Middle frontal gyrus (tissue), 1 donor: Measurements from ENCODE around the gene KIR2DL4.
"Not testable (repeated sequence)": the region's sequence is repeated elsewhere in the genome, so short reads cannot be mapped to it uniquely, and the experiment has no call there.

Source experiments
- DNase-seq: peaks from one replicate; pipeline ENCODE4 v3.0.0-alpha.2; 2015; ENCODE audit warnings: low spot score; ENCODE audit errors: extremely low spot score

Gene KIR2DL4

GRCh38 chr19:54804571-54804970 lies 1.2 kb downstream of the KIR2DL4 start:
- no peak for DNase-seq

GRCh38 chr19:54805665-54806515 lies 2.5 kb downstream of the KIR2DL4 start:
- no peak for DNase-seq

GRCh38 chr19:54806516-54806838 lies 3.1 kb downstream of the KIR2DL4 start:
- no peak for DNase-seq

- DNase-seq, result not testable (repeated sequence)
Observed at GRCh38 chr19:54814571-54814970, 11.2 kb downstream of the KIR2DL4 start.

GRCh38 chr19:54816251-54816650 lies 12.8 kb downstream of the KIR2DL4 start, which contains the start of gene KIR3DL1:
TSS of gene KIR3DL1 (plus strand) at chr19:54816468.
- DNase-seq, result not testable (repeated sequence)

GRCh38 chr19:54817670-54818536 lies 14.5 kb downstream of the KIR2DL4 start:
- no peak for DNase-seq

GRCh38 chr19:54824416-54824815 lies 21.0 kb downstream of the KIR2DL4 start:
- not testable (repeated sequence) for DNase-seq

GRCh38 chr19:54825326-54825725 lies 21.9 kb downstream of the KIR2DL4 start:
- DNase-seq, result not testable (repeated sequence)

GRCh38 chr19:54828064-54828463 lies 24.7 kb downstream of the KIR2DL4 start:
- not testable (repeated sequence) for DNase-seq

GRCh38 chr19:54832496-54832895 lies 29.1 kb downstream of the KIR2DL4 start, which contains the start of gene KIR2DS4:
TSS of gene KIR2DS4 (plus strand) at chr19:54832676.
- not testable (repeated sequence) for DNase-seq

GRCh38 chr19:54835126-54835525 lies 31.7 kb downstream of the KIR2DL4 start:
- DNase-seq, result not testable (repeated sequence)

GRCh38 chr19:54837522-54837921 lies 34.1 kb downstream of the KIR2DL4 start:
- not testable (repeated sequence) for DNase-seq

- DNase-seq, result not testable (repeated sequence)
Observed at GRCh38 chr19:54843171-54843570, 39.8 kb downstream of the KIR2DL4 start.

- not testable (repeated sequence) for DNase-seq
Observed at GRCh38 chr19:54850061-54850640, 46.7 kb downstream of the KIR2DL4 start, which contains the start of gene KIR3DL2. TSS of gene KIR3DL2 (plus strand) at chr19:54850443. CDS start at chr19:54850476, 33 bp downstream.

- no peak for DNase-seq
Observed at GRCh38 chr19:54850930-54851329, 47.5 kb downstream of the KIR2DL4 start.

- no peak for DNase-seq
Observed at GRCh38 chr19:54851353-54851752, 47.9 kb downstream of the KIR2DL4 start.

GRCh38 chr19:54855241-54855640 lies 51.8 kb downstream of the KIR2DL4 start:
- DNase-seq, result not testable (repeated sequence)

GRCh38 chr19:54858476-54858875 lies 55.1 kb downstream of the KIR2DL4 start:
- DNase-seq, result not testable (repeated sequence)

- not testable (repeated sequence) for DNase-seq
Observed at GRCh38 chr19:54859421-54859820, 56.0 kb downstream of the KIR2DL4 start.

GRCh38 chr19:54863459-54863858 lies 60.0 kb downstream of the KIR2DL4 start:
- not testable (repeated sequence) for DNase-seq
